Activated CD4-positive, alpha-beta T cell treated with anti-CD3 and anti-CD28 coated beads, Interleukin-10, Interleukin-2, amounts not matched to agents 100 ng/mL and 50 ng/mL, durations not matched to agents 16 hours and 8 hours (primary cell): Measurements from ENCODE around the gene GAS7.

Source experiments
- DNase-seq: peaks from one replicate; pipeline ENCODE4 v3.0.0-alpha.2; 2020

The GAS7 gene

DNA sequence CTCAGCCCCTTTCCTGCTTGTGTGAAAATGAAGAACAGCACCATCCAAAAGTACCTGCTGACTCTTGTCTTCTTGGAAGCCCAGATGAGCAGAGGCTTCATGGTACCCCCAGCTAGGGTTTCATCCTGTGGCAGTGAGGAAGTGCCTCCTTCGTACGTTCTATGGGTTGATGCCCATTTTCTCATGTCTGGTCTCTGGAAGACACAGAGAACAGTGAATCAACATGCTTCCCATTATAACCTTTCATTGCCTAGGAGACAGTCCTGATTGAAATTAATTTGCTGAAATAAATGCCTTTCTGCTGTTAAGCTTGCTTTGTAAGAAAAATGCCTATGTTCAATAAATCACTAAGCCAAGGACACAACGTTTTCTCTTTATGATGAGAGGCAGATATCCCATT, 329.9 kb downstream of the GAS7 start:
- no peak for DNase-seq

- no peak for DNase-seq
Observed at GRCh38 chr17:9865586-9865985, 332.8 kb downstream of the GAS7 start.

DNA sequence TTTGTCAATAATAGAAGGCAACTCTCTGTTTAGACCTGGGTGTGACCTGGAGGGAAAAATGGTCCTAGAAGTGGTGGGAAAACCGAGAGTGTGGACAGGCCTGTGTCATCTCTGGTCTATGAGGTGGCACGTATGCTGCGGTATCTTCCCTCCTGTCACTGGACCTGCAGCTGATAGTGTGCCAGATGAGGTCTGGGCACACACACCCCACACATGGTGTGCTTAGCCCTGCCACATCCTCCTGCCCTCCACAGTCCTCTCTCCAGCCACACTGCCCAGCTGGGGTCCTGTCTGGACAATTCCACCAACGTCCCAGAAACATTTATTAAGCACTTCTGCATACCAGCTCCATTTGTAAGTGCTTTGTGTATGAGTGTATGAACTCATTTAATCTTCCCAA, 335.5 kb downstream of the GAS7 start:
- no peak for DNase-seq

DNA sequence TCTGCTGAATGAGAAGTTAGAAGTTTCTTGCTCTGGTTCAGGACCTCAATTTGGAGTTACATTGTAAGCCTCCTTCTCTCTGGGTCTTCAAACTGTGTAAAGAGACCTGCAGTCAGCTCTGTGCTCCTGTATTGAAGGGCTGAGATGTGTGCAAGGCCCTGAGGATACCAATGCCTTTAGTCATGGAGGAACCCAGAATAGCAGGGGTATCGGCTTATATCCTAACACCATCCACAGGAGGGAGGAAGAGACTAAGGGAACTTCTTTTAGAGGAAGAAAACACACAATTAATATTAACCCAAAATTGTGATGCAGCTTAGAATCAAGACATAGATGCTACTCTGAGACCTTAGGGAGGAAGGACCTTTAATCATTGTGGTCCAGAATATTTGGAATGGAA, 336.2 kb downstream of the GAS7 start:
- no peak for DNase-seq

DNA sequence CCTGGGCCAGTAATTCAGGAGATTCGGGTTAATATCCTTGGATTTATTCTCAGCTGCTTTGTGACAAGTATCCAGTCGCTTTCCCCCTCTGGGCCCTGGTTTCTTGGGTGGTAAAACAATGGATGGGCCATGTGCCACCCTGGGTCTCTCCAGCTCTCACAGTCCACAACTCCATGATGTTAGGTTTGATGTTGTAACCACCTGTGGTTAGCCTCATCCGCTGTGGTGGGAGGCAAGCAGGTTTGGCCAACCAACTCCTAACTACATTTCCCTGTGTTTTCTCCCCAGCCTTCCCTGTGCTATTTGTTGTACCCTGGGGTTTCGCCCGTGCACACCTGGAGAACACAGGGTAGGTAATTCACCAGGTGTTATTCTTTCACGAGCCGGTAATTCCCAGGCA, 337.6 kb downstream of the GAS7 start:
- DNase-seq = no peak
